NCI-H446 (cell line): ENCODE results near the gene NELL2.
"Not testable (repeated sequence)": the region's sequence is repeated elsewhere in the genome, so short reads cannot be mapped to it uniquely, and the experiment has no call there.

Experiments
- DNase-seq, 2 experiments: peaks; one replicate each; lab custom pipeline; 2025; lab: John Stamatoyannopoulos, UW

NELL2 gene

GRCh38 chr12:44778863-44779262, 97.3 kb downstream of the NELL2 start:
- no peak for DNase-seq

GRCh38 chr12:44777044-44777443, 99.1 kb downstream of the NELL2 start:
- no peak for DNase-seq

DNA sequence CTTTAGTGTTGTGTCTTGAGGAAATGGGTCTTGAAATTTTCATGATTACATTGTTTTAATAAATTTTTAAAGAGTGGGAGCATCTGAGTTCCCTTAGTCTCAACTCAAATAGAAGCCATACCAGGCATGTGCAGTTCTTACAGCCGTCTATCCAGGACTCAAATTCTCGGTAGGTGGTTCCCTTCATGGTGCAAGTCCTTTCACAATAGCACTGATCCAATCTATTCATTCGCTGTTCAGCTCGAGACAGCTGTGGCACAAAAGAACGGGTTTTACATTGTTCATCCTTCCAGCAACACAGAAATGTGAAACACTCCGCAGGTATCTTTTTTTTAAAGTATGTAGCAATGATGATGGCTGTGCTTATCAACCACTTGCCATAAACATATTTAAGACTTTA, 100.2 kb downstream of the NELL2 start:
- DNase-seq, result no peak

- DNase-seq, result peak in 1 of 2 experiments; percentile 34
Observed at GRCh38 chr12:44774815-44775411, 101.2 kb downstream of the NELL2 start.

- no peak for DNase-seq
Observed at GRCh38 chr12:44771485-44772021, 104.6 kb downstream of the NELL2 start.

GRCh38 chr12:44765796-44766195, 110.3 kb downstream of the NELL2 start:
- no peak for DNase-seq

GRCh38 chr12:44763021-44763420, 113.1 kb downstream of the NELL2 start:
- no peak for DNase-seq

DNA sequence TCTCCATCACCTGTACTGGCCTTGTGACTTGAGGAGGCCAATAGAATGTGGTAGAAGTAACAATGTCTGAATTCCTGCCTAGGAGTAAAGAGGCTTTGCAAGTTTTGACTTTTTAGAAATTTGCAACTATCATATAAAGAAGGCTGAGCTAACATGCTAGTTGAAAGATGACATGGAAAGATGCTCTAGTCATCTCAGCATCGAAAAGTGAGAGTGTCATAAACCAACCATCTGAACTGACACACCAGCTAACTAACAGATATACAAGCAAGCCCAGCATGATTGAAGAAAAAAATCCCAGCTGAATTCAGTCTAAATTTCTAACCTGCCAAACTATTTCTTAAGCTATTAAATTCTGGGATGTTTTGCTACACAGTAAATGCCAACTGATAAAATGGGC, 116.8 kb downstream of the NELL2 start:
- DNase-seq, result no peak

- no peak for DNase-seq
Observed at GRCh38 chr12:44750468-44750867, 125.6 kb downstream of the NELL2 start.

- DNase-seq, result no peak
Observed at GRCh38 chr12:44749566-44749965, 126.5 kb downstream of the NELL2 start.

DNA sequence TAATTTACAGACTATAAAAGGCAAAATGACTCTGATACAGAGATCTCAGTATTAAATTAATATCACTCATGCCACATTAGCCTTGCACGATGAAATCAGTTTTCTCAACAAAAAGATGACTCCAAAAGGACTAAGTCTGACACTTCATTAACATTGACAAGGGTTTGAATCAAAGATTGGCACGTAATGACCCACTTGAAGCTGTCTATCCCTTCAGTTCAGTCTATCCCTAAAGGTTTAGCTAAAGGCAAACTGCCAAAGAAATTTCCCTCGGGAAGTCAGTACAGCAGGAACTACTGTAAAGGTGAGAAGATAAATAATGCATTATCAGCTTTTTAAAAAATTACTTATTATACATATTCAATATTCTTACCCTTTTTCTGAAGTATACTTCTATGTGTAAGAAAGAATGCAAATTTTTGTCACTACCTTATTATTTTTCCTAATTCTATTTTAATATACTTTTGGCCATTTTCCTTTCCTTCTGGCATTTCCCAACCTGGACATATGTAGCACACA, 127.1 kb downstream of the NELL2 start:
- DNase-seq, result peak in 1 of 2 experiments; percentile 50

- DNase-seq, result not testable (repeated sequence)
Observed at GRCh38 chr12:44741292-44741980, 134.7 kb downstream of the NELL2 start.

GRCh38 chr12:44738051-44738450, 138.1 kb downstream of the NELL2 start:
- no peak for DNase-seq

DNA sequence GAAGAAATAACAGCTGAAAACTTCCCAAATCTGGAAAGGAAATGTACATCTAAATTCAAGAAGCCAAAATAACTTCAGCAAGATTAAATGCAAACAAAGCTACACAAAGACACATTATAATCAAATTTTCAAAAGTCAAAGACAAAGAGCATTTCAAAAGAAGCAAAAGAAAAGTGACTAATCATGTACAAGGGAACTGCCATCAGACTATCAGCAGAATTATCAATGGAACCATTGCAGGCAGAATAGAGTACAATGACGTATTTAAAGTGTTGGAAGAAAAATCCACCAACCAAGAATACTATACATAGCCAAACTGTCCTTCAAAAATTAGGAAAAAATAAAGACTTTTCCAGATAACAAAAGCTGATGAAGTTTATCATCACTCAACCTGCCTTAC, 147.5 kb downstream of the NELL2 start:
- no peak for DNase-seq

- no peak for DNase-seq
Observed at GRCh38 chr12:44720265-44720664, 155.8 kb downstream of the NELL2 start.

DNA sequence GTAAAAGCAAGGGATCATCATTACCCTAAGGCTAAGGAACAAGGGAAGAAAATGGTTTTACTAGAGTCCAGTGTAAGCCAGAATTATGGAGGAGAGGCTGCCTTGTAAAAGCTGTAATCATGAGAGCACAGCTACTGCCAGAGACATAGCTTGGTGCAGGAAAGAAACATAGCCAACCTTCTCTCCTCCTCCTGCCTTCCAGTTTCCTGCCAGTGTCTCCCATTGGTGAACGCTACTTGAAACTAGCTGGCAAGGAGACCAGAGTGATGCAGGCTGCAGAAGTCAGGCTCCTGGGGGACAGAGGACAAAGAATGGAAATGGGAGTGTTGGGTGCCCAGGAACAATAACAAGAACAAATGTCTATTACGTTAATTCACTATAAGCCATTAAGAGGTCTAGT, 158.5 kb downstream of the NELL2 start:
- DNase-seq, result peak in 1 of 2 experiments; percentile 21

DNA sequence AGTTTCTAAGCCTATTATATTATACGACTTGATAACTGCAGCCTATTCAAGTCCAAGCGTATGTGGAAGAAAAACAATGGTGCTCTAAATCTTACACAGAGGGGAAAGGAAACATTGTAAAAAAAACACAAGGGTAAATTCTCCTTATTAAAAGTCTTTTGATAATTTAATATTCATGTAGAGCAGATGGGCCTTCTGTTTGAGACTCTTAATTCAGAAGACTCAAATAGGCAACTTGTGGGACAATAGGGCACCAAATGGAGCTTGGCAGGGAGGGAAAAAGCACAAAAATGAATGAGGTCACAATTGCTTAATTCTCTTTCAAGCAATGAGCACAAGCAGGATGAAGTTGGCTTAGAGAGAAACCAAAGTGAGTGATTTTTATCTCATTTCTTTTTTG, 159.4 kb downstream of the NELL2 start:
- DNase-seq, result peak in 1 of 2 experiments; percentile 14

GRCh38 chr12:44711736-44712135, 164.4 kb downstream of the NELL2 start:
- no peak for DNase-seq

GRCh38 chr12:44709166-44709565, 166.9 kb downstream of the NELL2 start:
- peak; percentile 2 to 55 for DNase-seq

GRCh38 chr12:44708218-44708617, 167.9 kb downstream of the NELL2 start:
- no peak for DNase-seq

GRCh38 chr12:44703182-44703910, 172.8 kb downstream of the NELL2 start:
- no peak for DNase-seq

GRCh38 chr12:44697511-44697910, 178.6 kb downstream of the NELL2 start:
- DNase-seq, result no peak

- DNase-seq, result no peak
Observed at GRCh38 chr12:44696542-44696941, 179.6 kb downstream of the NELL2 start.
